ENCODE results near the gene IFT74. TPM values are rescaled to one million over a fixed set of nuclear protein-coding genes. Genes with fewer than 3 reads are reported as not detected.
A peak's percentile ranks its signal among the peaks of the same experiment; 100 is the strongest.

The IFT74 gene
- total RNA-seq, 1 experiment from 2014 or later = 15.2 TPM

DNA sequence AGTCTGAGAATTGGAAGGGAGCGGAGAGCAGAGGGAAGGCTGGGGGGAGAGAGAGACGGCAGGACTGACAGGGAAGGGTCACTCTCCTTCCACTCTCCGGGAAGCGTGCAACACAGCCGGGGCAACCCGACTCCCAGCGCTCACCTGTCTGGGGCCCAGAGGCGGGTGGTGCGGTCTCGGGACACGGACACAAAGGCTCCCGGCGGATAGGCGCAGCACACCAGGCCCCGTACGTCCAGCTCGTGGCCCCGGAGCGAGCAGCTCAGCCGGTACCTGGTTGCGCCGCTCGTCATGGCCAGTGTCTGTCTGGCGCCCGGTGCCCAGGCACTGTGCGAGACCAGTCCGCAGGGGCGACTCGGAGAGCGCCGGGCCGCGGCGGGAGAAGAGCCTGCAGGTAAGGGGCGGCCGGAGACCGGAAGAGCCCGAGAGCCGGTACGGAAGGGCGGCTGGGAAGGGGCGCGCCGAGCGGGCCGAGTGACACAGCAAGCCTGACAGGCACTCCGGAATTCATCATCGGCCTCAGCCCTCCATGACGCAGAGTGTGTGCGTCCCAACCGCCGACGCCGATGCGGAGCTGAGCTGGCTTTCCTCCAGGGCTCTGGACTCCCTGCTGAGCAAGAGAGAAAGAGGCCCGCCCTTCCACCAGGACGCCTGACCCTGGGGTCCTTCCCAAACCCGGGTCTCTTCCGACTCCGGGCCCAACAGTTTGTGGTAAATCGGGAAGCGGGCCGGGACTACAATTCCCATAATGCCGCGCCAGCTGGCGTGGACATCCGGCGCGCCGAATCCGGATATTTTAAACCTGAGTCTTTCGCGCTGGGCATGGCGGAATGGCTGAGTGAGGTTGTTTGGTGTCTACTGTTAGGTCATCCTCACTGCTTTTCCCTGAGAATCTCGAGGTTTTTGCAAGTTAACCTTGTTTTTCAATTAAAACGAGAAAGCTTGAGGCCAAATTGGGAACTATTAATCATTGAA lies 9.2 kb upstream of the IFT74 start, which contains the start of gene PLAA (continued):
- TF ChIP-seq, protein P1, sequence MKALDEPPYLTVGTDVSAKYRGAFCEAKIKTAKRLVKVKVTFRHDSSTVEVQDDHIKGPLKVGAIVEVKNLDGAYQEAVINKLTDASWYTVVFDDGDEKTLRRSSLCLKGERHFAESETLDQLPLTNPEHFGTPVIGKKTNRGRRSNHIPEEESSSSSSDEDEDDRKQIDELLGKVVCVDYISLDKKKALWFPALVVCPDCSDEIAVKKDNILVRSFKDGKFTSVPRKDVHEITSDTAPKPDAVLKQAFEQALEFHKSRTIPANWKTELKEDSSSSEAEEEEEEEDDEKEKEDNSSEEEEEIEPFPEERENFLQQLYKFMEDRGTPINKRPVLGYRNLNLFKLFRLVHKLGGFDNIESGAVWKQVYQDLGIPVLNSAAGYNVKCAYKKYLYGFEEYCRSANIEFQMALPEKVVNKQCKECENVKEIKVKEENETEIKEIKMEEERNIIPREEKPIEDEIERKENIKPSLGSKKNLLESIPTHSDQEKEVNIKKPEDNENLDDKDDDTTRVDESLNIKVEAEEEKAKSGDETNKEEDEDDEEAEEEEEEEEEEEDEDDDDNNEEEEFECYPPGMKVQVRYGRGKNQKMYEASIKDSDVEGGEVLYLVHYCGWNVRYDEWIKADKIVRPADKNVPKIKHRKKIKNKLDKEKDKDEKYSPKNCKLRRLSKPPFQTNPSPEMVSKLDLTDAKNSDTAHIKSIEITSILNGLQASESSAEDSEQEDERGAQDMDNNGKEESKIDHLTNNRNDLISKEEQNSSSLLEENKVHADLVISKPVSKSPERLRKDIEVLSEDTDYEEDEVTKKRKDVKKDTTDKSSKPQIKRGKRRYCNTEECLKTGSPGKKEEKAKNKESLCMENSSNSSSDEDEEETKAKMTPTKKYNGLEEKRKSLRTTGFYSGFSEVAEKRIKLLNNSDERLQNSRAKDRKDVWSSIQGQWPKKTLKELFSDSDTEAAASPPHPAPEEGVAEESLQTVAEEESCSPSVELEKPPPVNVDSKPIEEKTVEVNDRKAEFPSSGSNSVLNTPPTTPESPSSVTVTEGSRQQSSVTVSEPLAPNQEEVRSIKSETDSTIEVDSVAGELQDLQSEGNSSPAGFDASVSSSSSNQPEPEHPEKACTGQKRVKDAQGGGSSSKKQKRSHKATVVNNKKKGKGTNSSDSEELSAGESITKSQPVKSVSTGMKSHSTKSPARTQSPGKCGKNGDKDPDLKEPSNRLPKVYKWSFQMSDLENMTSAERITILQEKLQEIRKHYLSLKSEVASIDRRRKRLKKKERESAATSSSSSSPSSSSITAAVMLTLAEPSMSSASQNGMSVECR (CRISPR knock-in tag; IDR thresholded peaks at IDR 0.05; ENCODE audit: borderline replicate concordance) = 0 out of 2 replicates have a peak, but pooled peaks have one; percentile 29
- TF ChIP-seq ZBTB21 (CRISPR knock-in tag; IDR thresholded peaks at IDR 0.05; ENCODE audit: borderline replicate concordance) (no peak; the same call in 1 of the 2 replicates), FOXK1 (CRISPR knock-in tag; IDR thresholded peaks at IDR 0.05) (peak; percentile 92), TP53 (CRISPR knock-in tag; IDR thresholded peaks at IDR 0.05) (no peak), ZNF138 (CRISPR knock-in tag; conservative IDR thresholded peaks at IDR 0.05) (no peak), ZNF232 (CRISPR knock-in tag; IDR thresholded peaks at IDR 0.05) (no peak), CREM (CRISPR knock-in tag; IDR thresholded peaks at IDR 0.05) (peak; percentile 97), SP1 (CRISPR knock-in tag; conservative IDR thresholded peaks at IDR 0.05) (peak; percentile 72), CREB1 (CRISPR knock-in tag; IDR thresholded peaks at IDR 0.05) (0 out of 2 replicates have a peak, but pooled peaks have one; percentile 52), CBFB (CRISPR knock-in tag; IDR thresholded peaks at IDR 0.05; ENCODE audit: low read depth) (peak; percentile 79; the same call in 1 of the 2 replicates), ZNF416 (CRISPR knock-in tag; IDR thresholded peaks at IDR 0.05) (no peak), RELA (CRISPR knock-in tag; IDR thresholded peaks at IDR 0.05; ENCODE audit: borderline replicate concordance) (peak; percentile 67; the same call in 1 of the 2 replicates), ZNF423 (CRISPR knock-in tag; IDR thresholded peaks at IDR 0.05) (no peak), GABPB1 (CRISPR knock-in tag; IDR thresholded peaks at IDR 0.05) (peak; percentile 70), TCF7 (CRISPR knock-in tag; IDR thresholded peaks at IDR 0.05; ENCODE audit: low read depth) (no peak), ZNF671 (CRISPR knock-in tag; IDR thresholded peaks at IDR 0.05) (no peak)
- TF ChIP-seq, protein P2, sequence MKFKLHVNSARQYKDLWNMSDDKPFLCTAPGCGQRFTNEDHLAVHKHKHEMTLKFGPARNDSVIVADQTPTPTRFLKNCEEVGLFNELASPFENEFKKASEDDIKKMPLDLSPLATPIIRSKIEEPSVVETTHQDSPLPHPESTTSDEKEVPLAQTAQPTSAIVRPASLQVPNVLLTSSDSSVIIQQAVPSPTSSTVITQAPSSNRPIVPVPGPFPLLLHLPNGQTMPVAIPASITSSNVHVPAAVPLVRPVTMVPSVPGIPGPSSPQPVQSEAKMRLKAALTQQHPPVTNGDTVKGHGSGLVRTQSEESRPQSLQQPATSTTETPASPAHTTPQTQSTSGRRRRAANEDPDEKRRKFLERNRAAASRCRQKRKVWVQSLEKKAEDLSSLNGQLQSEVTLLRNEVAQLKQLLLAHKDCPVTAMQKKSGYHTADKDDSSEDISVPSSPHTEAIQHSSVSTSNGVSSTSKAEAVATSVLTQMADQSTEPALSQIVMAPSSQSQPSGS (CRISPR knock-in tag; IDR thresholded peaks at IDR 0.05; ENCODE audit: borderline replicate concordance, low read depth) = 0 out of 2 replicates have a peak, but pooled peaks have one; percentile 8
- TF ChIP-seq, protein P3, sequence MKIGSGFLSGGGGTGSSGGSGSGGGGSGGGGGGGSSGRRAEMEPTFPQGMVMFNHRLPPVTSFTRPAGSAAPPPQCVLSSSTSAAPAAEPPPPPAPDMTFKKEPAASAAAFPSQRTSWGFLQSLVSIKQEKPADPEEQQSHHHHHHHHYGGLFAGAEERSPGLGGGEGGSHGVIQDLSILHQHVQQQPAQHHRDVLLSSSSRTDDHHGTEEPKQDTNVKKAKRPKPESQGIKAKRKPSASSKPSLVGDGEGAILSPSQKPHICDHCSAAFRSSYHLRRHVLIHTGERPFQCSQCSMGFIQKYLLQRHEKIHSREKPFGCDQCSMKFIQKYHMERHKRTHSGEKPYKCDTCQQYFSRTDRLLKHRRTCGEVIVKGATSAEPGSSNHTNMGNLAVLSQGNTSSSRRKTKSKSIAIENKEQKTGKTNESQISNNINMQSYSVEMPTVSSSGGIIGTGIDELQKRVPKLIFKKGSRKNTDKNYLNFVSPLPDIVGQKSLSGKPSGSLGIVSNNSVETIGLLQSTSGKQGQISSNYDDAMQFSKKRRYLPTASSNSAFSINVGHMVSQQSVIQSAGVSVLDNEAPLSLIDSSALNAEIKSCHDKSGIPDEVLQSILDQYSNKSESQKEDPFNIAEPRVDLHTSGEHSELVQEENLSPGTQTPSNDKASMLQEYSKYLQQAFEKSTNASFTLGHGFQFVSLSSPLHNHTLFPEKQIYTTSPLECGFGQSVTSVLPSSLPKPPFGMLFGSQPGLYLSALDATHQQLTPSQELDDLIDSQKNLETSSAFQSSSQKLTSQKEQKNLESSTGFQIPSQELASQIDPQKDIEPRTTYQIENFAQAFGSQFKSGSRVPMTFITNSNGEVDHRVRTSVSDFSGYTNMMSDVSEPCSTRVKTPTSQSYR (CRISPR knock-in tag; IDR thresholded peaks at IDR 0.05) = peak; percentile 50; the same call in 1 of the 2 replicates
- TF ChIP-seq, protein P4, sequence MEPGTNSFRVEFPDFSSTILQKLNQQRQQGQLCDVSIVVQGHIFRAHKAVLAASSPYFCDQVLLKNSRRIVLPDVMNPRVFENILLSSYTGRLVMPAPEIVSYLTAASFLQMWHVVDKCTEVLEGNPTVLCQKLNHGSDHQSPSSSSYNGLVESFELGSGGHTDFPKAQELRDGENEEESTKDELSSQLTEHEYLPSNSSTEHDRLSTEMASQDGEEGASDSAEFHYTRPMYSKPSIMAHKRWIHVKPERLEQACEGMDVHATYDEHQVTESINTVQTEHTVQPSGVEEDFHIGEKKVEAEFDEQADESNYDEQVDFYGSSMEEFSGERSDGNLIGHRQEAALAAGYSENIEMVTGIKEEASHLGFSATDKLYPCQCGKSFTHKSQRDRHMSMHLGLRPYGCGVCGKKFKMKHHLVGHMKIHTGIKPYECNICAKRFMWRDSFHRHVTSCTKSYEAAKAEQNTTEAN (CRISPR knock-in tag; IDR thresholded peaks at IDR 0.05) = 0 out of 2 replicates have a peak, but pooled peaks have one; percentile 9
- TF ChIP-seq, protein P5, sequence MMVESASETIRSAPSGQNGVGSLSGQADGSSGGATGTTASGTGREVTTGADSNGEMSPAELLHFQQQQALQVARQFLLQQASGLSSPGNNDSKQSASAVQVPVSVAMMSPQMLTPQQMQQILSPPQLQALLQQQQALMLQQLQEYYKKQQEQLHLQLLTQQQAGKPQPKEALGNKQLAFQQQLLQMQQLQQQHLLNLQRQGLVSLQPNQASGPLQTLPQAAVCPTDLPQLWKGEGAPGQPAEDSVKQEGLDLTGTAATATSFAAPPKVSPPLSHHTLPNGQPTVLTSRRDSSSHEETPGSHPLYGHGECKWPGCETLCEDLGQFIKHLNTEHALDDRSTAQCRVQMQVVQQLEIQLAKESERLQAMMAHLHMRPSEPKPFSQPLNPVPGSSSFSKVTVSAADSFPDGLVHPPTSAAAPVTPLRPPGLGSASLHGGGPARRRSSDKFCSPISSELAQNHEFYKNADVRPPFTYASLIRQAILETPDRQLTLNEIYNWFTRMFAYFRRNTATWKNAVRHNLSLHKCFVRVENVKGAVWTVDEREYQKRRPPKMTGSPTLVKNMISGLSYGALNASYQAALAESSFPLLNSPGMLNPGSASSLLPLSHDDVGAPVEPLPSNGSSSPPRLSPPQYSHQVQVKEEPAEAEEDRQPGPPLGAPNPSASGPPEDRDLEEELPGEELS (CRISPR knock-in tag; IDR thresholded peaks at IDR 0.05) = peak; percentile 36; the same call in 1 of the 2 replicates
- TF ChIP-seq, protein P6, sequence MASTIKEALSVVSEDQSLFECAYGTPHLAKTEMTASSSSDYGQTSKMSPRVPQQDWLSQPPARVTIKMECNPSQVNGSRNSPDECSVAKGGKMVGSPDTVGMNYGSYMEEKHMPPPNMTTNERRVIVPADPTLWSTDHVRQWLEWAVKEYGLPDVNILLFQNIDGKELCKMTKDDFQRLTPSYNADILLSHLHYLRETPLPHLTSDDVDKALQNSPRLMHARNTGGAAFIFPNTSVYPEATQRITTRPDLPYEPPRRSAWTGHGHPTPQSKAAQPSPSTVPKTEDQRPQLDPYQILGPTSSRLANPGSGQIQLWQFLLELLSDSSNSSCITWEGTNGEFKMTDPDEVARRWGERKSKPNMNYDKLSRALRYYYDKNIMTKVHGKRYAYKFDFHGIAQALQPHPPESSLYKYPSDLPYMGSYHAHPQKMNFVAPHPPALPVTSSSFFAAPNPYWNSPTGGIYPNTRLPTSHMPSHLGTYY (CRISPR knock-in tag; IDR thresholded peaks at IDR 0.05) = no peak
- TF ChIP-seq, protein P7, sequence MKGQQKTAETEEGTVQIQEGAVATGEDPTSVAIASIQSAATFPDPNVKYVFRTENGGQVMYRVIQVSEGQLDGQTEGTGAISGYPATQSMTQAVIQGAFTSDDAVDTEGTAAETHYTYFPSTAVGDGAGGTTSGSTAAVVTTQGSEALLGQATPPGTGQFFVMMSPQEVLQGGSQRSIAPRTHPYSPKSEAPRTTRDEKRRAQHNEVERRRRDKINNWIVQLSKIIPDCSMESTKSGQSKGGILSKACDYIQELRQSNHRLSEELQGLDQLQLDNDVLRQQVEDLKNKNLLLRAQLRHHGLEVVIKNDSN (CRISPR knock-in tag; IDR thresholded peaks at IDR 0.05) = no peak; the same call in 1 of the 2 replicates
- TF ChIP-seq, protein P8, sequence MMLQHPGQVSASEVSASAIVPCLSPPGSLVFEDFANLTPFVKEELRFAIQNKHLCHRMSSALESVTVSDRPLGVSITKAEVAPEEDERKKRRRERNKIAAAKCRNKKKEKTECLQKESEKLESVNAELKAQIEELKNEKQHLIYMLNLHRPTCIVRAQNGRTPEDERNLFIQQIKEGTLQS (CRISPR knock-in tag; conservative IDR thresholded peaks at IDR 0.05) = no peak

Data from WTC11 (cell line).